ENCODE data around the gene ZNF583. TPM values are rescaled to one million over a fixed set of nuclear protein-coding genes. Genes with fewer than 3 reads are reported as not detected.

Gene ZNF583
- total and polyA plus RNA-seq, 2 of the 13 experiments (the other 11 are each of a cell fraction or from before 2014, with no cell fraction given): 0.65 to 5.3 TPM

DNA sequence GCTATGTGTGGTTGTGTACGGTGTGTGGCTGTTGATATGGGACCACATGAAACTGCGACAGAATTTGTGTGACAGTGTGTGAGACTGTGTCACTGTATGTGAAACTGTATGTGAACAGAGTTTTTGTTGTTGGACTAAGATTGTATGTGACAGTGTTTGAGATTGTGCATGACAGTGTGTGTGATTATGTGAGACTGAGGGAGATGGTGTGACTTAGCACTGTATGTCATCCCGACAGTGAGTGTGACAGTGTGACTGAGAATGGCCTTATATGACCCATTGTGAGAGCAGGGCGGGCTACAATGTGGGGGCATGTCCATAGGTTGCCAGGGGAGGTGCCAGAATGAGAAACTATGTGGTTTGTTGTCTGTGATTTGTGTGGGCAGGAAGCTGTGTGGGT is 930 bp downstream of the ZNF583 start:
- DNase-seq (ENCODE audit: low spot score) (no peak), FAIRE-seq (no peak), ATAC-seq (no peak)
- Histone ChIP-seq H3K79me2 (ENCODE audit: insufficient read depth, low read length) (no peaks in the 10 kb centered on the region), H4K20me1 (ENCODE audit: insufficient read depth, low read length) (no peaks in the 10 kb centered on the region), H3K4me1 (ENCODE audit: insufficient read depth, low read length) (peaks cover 16% of the 10 kb centered on the region), H3K27ac (ENCODE audit: extremely low read length, insufficient read depth, low read length) (no peak overlapping the region), H3K9ac (ENCODE audit: insufficient read depth, low read depth, low read length) (peak overlapping the region; percentile 86; the same call in 1 of the 2 replicates), H3K27me3 (ENCODE audit: control insufficient read depth in 1 of 2, insufficient read depth in 2 of 2, low read length in 2 of 2) (no peaks in the 10 kb centered on the region; a peak in 1 of 5 replicates), H3K4me3 (replicated peaks in 1 of 3; ENCODE audit: insufficient read depth in 1 of 3, low read depth in 2 of 3, low read length in 3 of 3) (peak overlapping the region in 1 of 3 experiments; percentile 84; a peak in 2 of 6 replicates), H2AFZ (ENCODE audit: low read length) (no peak overlapping the region), H3K9me3 (ENCODE audit: low read length) (peaks cover 62% of the 10 kb centered on the region), H3K4me2 (ENCODE audit: low read depth, low read length) (peak overlapping the region; percentile 95), H3K36me3 (replicated peaks in 1 of 2; ENCODE audit: control insufficient read depth in 1 of 2, insufficient read depth in 2 of 2, low read length in 2 of 2) (peaks cover 4 to 21% of the 10 kb centered on the region in 2 experiments; a peak in 3 of 5 replicates)
- TF ChIP-seq KLF16 (CRISPR knock-in tag; IDR thresholded peaks at IDR 0.05) (0 out of 4 replicates have a peak, but pooled peaks of 1 of the 2 experiments have one; percentile 7), NFIB (CRISPR knock-in tag; IDR thresholded peaks at IDR 0.05; ENCODE audit: borderline replicate concordance) (0 out of 2 replicates have a peak, but pooled peaks have one; percentile 73), U2AF2 (IDR thresholded peaks at IDR 0.05; ENCODE audit: low read depth, low read length) (no peak)
- CTCF ChIA-PET (ENCODE audit: low intra/inter-chr PET ratio, low total read pairs): no interaction called here
- POLR2A ChIA-PET: no interaction called here
- 94% methylated on average over 4 of the region's 4 CpGs for WGBS (ENCODE audit: low lambda C conversion rate)
- intact Hi-C loops (cut with micrococcal nuclease; ENCODE audit: unreplicated experiment): no loop called here
- BruUV-seq (replicated peaks): no TSS peak
- in situ Hi-C loops (cut with HindIII; ENCODE audit: extremely low pct_ligation_motif_present, low pct_unique_long_range_greater_than_20kb): no loop called here

GRCh38 chr19:56423276-56423984 is 19.3 kb downstream of the ZNF583 start:
- 82% methylated on average over 5 of the region's 5 CpGs for WGBS (ENCODE audit: low lambda C conversion rate)
- FAIRE-seq (no peak), DNase-seq (ENCODE audit: low spot score) (no peak), ATAC-seq (no peak)
- Histone ChIP-seq H3K4me2 (ENCODE audit: low read depth, low read length) (no peak overlapping the region), H2AFZ (ENCODE audit: low read length) (no peak overlapping the region), H3K36me3 (replicated peaks in 1 of 2; ENCODE audit: control insufficient read depth in 1 of 2, insufficient read depth in 2 of 2, low read length in 2 of 2) (no peaks in the 10 kb centered on the region; a peak in 2 of 5 replicates), H4K20me1 (ENCODE audit: insufficient read depth, low read length) (no peaks in the 10 kb centered on the region), H3K27me3 (ENCODE audit: control insufficient read depth in 1 of 2, insufficient read depth in 2 of 2, low read length in 2 of 2) (no peaks in the 10 kb centered on the region), H3K27ac (ENCODE audit: extremely low read length, insufficient read depth, low read length) (no peak overlapping the region), H3K9ac (ENCODE audit: insufficient read depth, low read depth, low read length) (no peak overlapping the region), H3K4me3 (replicated peaks in 1 of 3; ENCODE audit: insufficient read depth in 1 of 3, low read depth in 2 of 3, low read length in 3 of 3) (no peak overlapping the region), H3K9me3 (ENCODE audit: low read length) (peaks cover 97% of the 10 kb centered on the region), H3K4me1 (ENCODE audit: insufficient read depth, low read length) (no peaks in the 10 kb centered on the region), H3K79me2 (ENCODE audit: insufficient read depth, low read length) (no peaks in the 10 kb centered on the region)
- BruUV-seq (replicated peaks): no TSS peak
- CTCF ChIA-PET (ENCODE audit: low intra/inter-chr PET ratio, low total read pairs): no interaction called here
- intact Hi-C loops (cut with micrococcal nuclease; ENCODE audit: unreplicated experiment): no loop called here
- in situ Hi-C loops (cut with HindIII; ENCODE audit: extremely low pct_ligation_motif_present, low pct_unique_long_range_greater_than_20kb): no loop called here
- POLR2A ChIA-PET: no interaction called here
- no peak for TF ChIP-seq RXRA (CRISPR knock-in tag; IDR thresholded peaks at IDR 0.05)
- no peak for TF ChIP-seq ZFAT (CRISPR knock-in tag; conservative IDR thresholded peaks at IDR 0.05)
- no peak for TF ChIP-seq ZNF83 (CRISPR knock-in tag; IDR thresholded peaks at IDR 0.05; ENCODE audit: borderline replicate concordance)
- TF ChIP-seq SAP130 (CRISPR knock-in tag; IDR thresholded peaks at IDR 0.05; ENCODE audit: low read depth): no peak
- TF ChIP-seq ZNF160 (CRISPR knock-in tag; IDR thresholded peaks at IDR 0.05): no peak
- TF ChIP-seq KDM5B (CRISPR knock-in tag; IDR thresholded peaks at IDR 0.05; ENCODE audit: borderline replicate concordance): no peak
- TF ChIP-seq JARID2 (CRISPR knock-in tag; IDR thresholded peaks at IDR 0.05; ENCODE audit: insufficient replicate concordance): no peak
- TF ChIP-seq ATF1 (CRISPR knock-in tag; IDR thresholded peaks at IDR 0.05): no peak
- TF ChIP-seq ZNF670 (CRISPR knock-in tag; IDR thresholded peaks at IDR 0.05; ENCODE audit: borderline replicate concordance): no peak
- no peak for TF ChIP-seq HBP1 (CRISPR knock-in tag; IDR thresholded peaks at IDR 0.05; ENCODE audit: low read depth)
- no peak for TF ChIP-seq SRSF9 (IDR thresholded peaks at IDR 0.05; ENCODE audit: borderline replicate concordance, insufficient read depth, low read depth, low read length, poor library complexity, severe bottlenecking)
- no peak for TF ChIP-seq REXO4 (CRISPR knock-in tag; IDR thresholded peaks at IDR 0.05; ENCODE audit: borderline replicate concordance)
- TF ChIP-seq MIXL1 (CRISPR knock-in tag; IDR thresholded peaks at IDR 0.05): no peak
- TF ChIP-seq NR2F2 (IDR thresholded peaks at IDR 0.05; ENCODE audit: borderline replicate concordance, low read depth): no peak
- no peak for TF ChIP-seq ZNF10 (CRISPR knock-in tag; IDR thresholded peaks at IDR 0.05; ENCODE audit: borderline replicate concordance, low read depth)

All from HepG2 (cell line).